Fibroblast of skin of right quadriceps (primary cell): ENCODE measurements around the gene SHC3.
A peak's percentile ranks its signal among the peaks of the same experiment; 100 is the strongest.

ENCODE experiments used
- DNase-seq: peaks from one replicate; pipeline ENCODE4 v3.0.0-alpha.2; 2013

Gene SHC3

DNA sequence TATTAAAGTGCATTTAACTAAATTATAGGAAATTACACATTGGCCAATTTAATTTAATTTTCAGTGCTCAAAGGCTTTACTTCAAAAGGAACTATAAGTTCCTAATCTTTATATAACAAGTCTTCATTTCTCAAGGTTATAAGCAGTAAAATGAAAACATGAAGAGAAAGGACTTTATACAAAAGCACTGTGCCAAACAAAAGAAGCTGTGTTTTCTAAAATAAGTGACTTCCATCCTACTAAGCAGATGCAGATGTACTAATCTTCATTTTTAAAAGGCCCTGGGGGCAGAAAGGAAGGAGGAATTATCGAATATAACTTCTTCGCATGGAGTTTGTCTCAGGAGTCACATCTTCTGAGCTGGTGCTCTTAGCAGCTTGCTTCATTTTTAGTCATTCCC, 81.4 kb downstream of the SHC3 start:
- DNase-seq, result no peak

DNA sequence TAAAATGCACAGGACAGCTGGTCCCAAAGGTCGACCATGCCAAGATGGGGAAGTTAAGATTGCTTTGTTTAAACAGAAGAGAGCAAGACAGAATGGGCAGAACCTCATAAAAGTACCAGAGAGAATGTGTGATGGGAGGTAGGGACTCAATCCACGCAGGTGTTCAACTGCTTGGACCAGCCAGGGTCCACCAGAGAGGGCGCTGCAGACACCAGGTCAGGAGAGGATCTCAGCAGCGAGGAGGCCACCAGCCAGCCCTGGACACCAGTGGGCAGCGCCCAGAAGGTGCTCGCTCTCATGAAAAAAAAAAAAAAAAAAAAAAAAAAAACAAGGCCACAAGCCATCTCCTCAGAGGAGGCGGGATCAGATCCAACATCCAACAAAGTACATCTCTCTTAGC, 81.8 kb downstream of the SHC3 start:
- DNase-seq, result no peak

DNA sequence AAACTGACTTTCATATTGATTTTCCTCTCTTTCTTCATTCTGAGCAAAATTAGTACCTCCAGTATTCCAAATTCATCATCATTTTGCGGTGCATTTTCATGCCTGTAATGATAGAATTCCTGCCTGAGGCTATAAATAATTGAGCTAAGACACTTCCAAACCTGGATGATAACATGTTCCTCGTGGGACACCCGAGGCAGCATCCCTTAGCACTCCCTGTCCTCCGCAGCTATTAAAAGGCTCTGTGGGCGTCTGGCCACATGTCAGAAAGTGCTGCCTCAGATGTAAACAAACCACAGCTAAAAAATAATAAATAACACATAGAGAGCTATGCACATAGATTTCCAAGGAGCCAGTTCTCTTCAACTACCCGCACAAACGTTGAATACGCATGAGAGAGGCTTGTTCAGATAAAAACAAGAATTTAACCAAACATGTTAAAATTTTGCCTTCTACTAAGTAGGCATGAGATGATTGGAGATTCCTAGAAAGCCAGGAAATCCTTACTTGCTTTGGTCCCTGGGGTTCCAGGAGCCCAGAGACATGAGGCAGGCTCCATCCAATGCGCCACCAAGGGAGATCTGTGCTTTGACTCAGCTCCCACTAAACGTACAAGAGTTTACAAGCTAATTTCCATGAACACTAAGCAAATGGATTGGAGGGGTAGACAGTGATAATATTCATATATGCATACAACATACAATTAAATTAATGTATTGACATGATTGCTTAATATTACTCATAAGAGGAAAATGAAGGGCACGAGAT, 82.7 kb downstream of the SHC3 start:
- no peak for DNase-seq

DNA sequence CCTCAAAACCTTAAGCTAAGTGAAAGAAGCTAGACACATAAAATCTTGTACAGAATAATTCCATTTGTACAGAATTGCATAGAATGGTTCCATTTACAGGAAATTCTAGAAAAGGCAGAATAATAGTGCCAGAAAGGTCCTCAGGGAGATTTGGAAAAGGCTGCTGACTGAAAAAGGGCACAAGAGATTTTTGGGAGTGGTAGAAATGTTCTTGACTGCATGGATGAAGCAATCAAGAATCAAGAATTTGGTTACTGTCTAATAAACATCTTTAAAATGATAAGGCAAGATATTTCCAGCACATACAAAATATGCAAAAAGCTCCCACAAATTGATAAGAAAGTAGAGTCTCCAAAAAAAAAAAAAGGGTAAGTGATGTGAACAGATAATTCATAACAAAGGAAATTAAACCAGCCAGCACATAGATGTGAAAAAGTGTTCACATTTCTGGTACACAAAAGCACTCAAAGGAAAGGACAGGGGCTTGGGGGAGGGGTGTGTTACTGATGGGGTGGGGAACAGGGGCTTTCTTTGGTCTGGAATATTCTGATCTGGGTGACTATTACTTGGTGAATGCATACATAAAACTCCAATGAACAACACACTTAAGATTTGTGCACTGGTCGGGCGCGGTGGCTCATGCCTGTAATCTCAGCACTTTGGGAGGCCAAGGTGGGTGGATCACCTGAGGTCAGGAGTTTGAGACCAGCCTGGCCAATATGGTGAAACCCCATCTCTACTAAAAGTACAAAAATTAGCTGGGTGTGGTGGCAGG, 85.2 kb downstream of the SHC3 start:
- DNase-seq, result no peak

DNA sequence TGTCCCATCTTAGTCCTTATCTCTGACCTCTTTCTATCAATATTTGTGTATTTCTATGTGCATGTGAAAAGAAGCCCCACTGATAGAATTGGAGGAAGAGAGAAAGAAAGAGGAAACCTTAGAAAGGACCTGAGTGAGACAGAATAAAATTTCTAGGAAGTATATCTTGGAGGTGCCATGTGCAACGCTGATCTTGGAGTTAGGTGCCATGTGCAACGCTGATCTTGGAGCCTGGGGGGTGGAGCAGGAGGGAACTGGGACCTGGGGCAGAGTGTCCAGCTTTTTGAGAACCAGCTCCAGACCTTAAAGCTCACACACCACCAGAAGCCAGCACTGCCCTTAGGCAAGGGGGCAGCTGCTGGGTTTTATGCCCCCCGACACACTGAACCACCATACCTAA, 89.4 kb downstream of the SHC3 start:
- DNase-seq, result no peak

DNA sequence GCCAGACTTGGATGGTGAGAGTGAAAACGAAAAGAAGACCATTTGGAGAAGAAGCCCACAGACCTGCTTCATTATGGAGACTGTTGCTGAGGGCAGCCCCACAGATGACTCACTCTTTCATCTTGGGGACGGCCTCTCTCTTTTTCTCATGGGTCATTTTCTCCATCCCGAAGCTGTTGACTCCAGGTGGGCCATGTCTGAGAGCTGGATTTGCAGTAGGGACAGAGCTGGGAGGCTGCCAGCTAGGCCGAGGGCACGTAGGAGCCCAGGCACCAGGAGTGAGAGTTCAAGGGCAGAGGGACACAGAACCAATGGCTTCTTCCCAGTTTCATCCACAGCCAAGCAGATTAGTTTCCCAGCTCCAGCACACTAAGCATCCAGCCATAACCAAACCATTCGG, 95.0 kb downstream of the SHC3 start:
- DNase-seq, result no peak

DNA sequence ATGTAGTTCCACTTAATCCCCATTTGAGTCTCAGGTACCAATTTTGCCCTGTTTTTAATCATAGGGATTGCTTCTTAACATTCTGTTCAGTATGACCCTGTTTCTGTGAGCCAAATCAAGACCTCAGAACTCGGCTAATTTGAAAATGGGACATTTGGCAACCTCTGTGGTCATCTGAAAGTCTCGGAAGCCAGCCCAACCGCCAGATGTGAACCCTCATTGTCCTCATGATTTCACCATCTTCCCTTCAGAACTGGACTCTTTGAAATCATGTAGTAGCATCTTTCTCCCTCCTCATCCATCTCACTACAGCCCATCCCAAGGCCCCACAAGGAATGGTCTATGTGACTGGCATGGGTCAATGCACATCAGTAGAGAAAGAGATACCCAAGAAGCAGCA, 98.4 kb downstream of the SHC3 start:
- DNase-seq, result no peak

DNA sequence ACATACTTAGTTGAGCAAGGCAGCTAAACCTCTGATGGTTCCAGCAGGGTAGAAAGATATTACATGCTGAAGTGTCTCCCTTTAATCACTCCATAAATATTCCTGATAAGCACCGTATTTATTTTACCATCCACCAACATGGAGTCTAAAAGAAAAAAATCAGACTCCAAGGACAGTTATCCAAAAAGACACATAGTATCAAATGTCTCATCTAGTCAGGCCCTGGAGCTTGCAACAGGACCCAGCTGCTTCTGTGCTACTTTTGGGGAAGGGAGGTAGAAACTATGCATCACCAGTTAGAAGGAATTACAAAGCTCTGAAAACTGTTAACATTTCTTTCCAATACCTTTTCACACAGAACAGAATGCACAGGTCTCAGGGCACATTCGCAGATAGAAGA, 99.2 kb downstream of the SHC3 start:
- DNase-seq, result peak; percentile 8

DNA sequence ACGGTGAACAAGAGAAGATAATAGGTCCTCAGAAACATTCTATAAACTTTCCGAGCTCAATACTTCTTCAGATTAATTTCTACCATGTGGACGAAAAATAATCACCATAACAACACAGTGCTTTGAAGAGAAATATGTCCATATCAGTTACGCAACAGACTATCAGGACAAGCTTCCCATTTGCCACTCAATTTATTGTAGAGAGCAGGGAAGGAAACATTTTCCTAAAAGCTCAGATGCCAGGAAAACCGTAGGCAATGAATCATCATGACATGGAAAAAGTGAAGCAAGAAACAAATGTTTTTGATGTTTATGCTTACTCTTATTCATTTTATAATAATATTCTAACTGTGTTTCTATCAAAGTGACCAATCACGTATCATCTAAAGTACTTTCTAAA, 99.8 kb downstream of the SHC3 start:
- peak; percentile 57 for DNase-seq

DNA sequence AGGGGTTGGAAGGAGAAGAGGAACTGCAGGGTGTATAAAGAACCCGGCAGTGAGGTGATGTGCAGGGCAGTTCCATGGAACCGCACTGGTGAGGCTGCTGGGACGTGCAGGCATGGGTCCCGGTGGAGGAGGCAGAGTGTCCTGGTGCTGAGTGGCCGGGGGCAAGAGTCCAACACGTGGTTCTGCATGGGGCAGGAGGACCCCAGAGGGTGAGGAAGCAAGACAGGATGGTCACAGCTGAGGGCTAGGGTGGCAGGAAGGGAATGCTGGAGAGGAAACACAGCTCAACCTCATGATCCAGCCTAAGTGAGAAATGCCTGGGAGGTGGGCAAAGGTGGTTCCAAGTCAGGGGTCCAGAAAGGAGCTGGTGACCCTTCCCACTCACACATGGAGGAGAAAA, 100.2 kb downstream of the SHC3 start:
- no peak for DNase-seq

DNA sequence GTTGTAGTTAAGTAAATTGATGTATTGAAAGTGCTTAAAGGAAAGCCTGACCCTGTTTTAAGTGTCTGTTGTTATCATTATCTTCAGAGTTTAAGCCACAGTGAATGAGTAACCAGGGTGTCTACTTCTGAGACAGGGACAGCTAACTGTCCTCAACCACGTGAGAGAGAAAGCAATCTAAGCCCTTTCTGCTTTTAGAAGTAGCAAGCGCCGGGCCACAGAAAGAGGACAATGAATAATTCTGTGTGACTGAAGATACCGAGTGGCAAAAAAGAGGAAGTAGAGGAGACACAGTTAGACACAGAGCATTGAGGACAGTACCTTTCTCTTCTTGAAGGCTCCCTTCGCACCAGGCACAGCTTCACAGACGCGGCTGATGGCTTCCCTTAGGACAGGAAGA, 101.1 kb downstream of the SHC3 start:
- DNase-seq, result no peak

DNA sequence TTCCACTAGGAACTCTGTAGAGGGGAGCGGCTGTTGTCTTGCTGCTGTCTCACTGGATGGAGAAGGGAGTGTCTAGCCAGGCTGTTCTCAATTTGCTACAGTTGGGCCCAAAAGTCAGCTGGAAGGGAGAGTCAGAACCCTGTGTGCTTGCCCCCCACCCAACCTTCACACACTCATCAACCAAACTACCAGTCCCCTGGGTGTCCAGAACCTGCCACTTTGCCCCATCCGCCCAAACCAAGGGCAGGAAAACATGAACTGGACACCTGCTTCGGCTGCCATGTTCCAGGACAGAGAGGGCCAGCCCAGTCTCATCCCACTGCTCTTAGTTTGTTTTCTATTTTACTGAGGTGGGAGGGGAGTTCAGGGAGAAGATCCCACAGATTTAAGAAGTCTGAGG, 105.2 kb downstream of the SHC3 start:
- DNase-seq, result no peak

DNA sequence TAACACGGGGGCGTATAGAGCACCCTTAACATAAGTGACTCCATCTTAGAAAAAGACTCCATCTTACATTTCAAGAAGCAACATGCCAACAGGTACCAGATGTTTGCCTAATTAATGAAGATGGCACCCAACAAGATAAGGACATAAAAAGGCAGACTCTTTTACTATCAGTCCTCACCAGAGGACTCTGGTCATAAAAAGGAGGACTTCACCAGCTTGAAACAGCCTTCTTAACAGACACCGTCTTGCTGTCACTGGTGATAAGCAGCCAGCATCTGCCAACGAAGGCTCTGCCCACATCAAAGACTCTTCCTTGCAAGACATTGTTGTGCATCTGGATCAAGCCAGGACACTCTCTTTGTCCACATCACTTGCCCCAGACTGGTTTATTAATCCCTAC, 107.0 kb downstream of the SHC3 start:
- DNase-seq, result no peak

DNA sequence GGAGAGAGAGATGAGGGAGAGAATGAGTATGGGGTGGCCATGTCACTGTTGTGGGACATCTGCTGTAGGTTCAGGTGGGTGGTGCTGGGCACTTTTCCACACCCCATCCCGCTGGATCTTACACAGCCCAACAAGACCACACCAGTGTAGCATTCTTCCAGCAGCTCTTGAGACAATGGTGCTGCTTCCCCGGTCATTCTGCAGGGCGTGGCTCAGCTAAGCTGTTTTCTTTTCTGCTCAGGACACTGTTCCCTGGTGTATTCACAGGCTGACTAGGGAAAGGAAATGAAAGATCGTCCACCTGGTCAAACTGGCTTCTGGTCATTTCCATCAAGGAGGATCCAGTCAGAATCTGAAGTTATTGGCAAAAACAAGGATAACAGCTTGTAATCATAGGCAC, 111.8 kb downstream of the SHC3 start:
- DNase-seq, result no peak

DNA sequence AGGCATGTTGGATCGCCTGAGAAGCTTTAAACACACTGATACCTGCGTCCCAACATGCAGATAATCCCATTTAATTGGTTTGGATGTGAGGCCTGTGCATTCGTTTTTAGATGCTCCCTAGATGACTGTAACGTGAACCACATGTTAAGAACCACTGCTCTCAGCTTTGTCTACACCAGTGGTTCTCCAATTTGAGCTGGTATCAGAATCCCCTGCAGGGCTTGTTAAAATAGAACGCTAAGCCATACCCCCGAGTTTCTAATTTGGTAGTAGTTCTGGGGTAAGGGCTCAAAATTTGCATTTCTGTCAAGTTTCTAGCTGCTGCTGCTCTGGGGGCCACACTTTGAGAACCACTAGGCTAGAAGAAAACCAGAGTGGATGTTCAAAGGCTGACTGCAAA, 112.7 kb downstream of the SHC3 start:
- no peak for DNase-seq

DNA sequence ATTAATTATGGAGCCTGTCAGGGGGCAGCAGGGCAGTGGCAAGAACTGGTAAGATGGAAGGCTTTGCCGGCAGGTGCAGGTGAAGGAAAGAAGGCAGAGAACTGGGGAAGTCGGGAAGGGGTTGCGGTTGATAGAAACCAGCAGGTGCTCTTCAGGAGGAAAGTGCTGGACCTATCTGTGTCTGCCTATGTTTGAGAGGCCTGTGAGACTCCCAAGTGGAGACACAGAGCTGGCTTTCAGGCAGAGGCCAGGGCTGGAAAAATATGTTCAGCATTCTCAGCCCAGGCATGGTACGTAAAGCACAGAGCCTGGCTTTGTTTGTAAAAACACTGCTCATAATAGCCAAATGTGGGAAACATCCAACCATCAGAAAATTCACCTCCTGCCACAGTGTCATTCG, 117.8 kb downstream of the SHC3 start:
- DNase-seq, result no peak

DNA sequence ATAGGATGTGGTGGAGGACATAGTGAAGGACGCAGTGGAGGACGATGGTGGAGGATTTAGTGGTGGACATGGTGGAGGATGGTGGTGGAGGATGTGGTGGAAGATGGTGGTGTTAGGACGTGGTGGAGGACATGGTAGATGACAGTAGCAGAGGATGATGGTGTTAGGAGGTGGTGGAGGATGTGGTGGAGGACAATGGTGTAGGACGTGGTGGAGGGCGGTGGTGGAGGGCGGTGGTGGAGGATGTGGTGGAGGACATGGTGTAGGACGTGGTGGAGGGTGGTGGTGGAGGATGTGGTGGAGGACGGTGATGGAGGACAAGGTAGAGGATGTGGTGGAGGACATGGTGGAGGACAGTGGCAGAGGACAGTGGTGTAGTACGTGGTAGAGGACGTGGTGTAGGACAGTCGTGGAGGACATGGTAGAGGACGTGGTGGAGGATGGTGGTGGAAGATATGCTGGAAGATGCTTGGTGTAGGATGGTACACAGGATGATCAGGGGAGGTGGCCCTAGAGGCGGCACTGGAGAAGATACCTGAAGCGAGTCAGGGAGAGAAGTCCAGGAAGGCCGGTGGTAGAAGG, 118.6 kb downstream of the SHC3 start:
- no peak for DNase-seq

DNA sequence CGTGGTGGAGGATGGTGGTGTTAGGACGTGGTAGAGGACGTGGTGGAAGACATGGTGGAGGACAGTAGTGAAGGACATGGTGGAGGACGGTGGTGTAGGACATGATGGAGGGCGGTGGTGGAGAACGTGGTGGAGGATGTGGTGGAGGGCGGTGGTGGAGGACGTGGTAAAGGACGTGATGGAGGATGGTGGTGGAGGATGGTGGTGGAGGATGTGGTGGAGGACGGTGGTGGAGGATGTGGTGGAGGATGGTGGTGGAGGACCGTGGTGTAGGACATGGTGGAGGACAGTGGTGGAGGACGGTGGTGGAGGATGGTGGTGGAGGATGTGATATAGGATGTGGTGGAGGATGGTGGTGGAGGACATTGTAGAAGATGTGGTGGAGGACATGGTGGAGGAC, 119.7 kb downstream of the SHC3 start:
- DNase-seq, result no peak

DNA sequence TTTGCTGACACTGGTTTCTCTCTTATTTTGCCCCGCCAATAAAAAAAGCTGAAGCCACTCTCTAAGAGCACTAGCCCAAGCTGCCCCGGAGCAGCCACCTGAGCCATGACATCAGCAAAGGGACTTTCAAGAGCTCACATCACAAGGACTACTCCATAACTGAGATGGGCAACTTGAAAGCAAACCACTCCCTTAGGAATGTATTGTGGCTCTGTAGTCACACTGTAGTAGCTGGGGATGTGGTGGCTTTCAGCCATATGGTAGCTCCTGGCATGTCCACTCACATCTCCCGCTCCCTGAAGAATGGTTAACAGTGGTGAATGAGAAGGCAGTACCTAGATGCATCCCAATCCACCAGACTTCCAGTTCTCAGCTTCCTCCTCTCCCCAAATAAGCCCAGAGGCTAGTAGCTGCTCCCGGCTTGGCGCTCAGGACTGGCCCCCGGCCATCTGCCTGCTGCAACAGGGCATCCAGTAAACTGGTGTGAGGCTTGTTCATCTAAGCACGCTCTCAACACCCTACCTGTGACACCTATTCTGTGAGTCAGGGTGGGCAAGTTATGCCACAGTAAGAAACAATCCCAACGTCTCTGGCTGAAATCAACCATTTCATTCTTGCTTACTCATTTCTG, 123.6 kb downstream of the SHC3 start:
- no peak for DNase-seq

DNA sequence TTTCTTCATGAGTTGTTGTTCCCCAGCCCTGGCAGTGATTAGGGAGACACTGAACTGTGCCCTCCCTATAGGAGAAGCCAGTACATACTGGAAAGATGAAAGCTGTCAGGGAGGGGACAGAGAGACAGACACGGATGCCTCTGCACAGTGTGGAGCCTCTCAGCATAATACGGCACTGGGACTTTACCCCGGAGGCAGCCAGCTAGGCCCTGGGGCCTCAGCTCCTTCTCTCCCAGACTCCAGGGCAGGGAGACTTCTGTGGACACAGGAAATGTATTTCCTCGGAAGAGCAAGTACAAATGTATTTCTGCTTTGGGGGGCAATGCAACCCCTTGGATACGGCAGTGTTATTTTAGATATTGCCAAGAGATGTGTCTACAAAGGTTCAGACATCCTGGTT, 125.3 kb downstream of the SHC3 start:
- DNase-seq, result no peak

DNA sequence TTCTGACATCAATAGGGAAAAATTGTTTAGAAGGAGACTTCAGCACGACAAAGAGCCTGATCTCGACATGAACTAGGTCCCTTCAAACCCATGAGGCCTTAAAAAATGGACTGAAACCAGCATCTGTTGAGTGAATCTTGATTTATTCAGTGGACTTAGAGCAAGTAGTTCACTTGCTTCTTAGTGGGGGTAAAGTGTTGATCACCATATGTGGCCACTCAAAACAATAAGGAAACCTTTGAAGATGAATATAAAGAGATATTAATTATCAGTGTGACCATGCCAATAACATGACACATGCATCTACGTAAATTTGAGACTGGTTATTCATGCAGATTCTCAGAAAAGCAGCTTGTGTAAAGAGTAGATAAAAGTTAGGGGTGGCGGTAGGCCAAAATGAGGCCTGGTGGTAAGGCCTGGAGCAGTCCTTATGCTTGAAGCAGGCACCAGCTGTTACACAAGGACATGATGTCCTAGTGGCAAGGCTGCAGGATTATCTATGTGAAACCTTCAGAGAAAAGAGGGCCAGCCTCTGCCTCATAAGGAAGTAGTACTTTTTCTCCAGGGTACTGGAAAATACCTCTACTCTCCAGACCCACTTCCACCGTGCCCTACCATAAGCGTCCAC, 126.0 kb downstream of the SHC3 start:
- DNase-seq, result no peak

DNA sequence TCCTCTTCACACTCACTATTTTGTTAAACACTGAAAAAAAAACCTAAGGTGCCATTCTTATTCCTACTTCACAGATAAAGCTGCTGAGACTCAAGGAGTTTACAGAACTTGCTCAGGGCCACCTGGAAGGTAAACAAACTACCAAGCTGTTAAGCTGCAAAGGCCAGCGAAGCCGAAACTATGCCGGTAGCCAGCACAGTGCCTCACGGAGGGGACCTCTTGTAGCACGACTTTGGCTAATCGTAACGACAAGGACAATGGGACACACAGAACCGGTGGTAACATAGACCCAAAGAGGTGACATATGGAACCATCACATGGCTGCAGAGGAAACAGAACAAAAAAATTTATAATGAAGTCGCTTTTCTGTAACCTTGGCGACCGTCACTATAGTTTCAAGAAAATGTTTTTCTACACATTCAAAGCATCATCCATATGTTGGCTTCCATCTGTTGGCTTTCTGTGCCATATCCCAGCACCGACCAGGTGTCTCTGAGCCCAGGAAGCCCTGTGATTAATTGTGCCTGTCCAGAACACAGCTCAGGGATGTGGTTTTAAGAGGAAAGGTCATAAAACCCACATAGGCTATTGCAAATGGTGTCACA, 127.1 kb downstream of the SHC3 start:
- DNase-seq, result no peak

DNA sequence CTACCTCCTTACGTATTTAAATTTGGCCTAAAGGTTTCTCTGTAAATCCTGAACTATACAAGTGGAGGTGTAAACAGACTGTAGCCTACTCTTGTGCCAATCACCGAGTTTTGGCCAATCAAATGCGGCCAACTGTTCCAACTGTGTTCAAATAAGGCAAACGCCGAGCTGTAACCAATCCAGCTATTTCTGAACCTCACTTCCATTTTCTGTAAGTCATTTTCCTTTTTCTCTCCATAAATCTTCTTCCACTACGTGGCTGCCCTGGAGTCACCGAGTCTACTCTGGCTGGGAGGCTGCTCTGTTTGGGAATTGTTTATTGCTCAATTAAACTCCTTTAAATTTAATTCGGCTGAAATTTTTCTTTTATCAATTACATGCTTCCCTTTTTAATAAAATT, 129.0 kb downstream of the SHC3 start:
- DNase-seq, result no peak
